HG03064 (cell line): ENCODE measurements around the gene ATOH8.
"Not testable (repeated sequence)": the region's sequence is repeated elsewhere in the genome, so short reads cannot be mapped to it uniquely, and the experiment has no call there.

Source experiments
- ATAC-seq: cut with Tn5 transposase; IDR thresholded peaks from one replicate; pipeline ENCODE4 v1.9.1; 2021; ENCODE audit warnings: low read depth; ENCODE audit not compliant: unreplicated experiment

Gene ATOH8

GRCh38 chr2:85813211-85813981, 59.6 kb downstream of the ATOH8 start:
- ATAC-seq, result no peak

GRCh38 chr2:85813982-85814801, 60.4 kb downstream of the ATOH8 start:
- no peak for ATAC-seq

GRCh38 chr2:85814802-85815550, 61.2 kb downstream of the ATOH8 start:
- no peak for ATAC-seq

DNA sequence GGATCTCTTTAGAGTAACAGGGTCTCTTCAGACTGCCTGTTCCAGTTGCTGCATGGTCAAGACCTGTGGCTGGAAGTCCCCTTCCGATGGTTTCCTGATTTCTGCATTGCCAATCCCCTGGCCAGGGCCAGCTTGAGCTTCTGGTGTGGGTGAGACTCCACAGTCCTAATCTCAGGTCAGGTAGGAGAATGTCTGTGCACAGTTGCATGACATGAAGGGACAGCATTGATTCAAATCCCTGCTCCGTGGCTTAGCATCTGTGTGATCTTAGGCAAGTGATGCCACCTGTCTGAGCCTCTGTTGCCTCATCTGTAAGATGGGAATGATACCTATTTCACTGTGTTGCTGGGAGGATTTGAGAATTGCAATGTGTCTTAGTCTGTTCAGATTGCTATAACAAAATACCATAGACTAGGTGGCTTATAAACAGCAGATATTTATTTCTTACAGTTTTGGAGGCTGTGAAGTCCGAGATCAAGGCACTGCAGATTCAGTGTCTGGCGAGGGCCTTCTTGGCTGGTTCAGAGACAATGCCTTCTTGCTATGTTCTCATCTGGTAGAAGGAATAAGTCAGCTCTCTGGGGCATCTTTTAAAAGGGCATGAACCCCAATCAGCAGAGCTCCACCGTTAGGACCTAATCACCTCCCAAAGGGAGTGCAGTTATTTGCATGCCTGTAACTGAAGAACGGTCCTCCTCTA, 66.2 kb downstream of the ATOH8 start:
- no peak for ATAC-seq

DNA sequence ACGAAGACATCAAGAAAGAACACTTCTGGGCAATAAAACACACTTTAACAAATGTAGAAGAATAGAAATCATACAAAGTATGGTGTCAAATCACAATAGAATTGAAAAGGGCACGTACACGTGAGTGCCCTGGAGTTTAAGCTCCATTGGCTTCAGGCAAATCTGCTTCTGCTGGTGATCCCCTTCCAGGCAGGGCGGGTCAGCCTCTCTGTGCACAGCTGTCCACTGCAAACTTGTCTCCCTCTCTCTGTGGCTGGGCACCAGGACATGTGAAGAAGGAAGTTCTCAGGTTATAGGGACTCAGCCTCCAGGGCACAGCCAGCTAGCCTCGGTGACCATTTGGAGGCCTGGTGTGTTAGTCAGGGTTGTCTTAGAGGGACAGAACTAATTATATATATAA, 69.0 kb downstream of the ATOH8 start:
- no peak for ATAC-seq

- ATAC-seq, result no peak
Measured at GRCh38 chr2:85823951-85824350, 70.2 kb downstream of the ATOH8 start.

GRCh38 chr2:85826990-85827878, 73.4 kb downstream of the ATOH8 start:
- no peak for ATAC-seq

DNA sequence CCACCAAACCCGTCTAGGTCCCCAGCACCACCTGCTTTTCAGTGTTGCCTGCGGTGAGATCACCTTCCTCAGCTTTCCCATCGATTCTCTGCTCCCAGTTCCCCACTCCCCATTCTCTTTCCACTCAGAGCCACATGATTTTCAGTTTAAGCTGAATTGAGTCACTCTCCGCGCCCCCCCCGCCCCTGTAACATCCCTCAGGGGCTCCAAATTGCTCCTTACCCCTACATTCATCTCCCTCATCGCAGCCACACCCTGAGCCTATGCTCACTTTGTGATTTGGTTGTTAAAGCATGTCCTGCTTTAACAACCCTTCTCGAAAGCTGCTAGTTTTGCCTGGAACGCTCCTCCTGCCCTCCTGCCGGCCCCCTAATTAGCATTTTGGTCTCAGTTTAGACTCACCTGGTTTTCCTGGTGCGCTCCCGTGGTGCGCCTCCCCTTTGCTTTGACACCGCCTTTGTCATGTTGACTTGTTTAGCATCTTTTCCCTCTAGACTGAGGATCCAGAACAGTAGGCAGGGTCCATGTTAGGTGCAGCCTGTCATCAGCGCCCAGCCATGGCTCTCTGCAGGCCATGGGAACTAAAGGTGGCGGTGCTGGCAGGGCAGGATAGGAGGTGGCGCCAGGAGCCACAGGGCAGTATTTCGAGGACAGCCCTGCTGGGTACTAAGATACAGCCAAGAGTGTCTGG, 74.2 kb downstream of the ATOH8 start:
- ATAC-seq, result no peak

- ATAC-seq, result no peak
Measured at GRCh38 chr2:85828725-85829124, 74.9 kb downstream of the ATOH8 start.

DNA sequence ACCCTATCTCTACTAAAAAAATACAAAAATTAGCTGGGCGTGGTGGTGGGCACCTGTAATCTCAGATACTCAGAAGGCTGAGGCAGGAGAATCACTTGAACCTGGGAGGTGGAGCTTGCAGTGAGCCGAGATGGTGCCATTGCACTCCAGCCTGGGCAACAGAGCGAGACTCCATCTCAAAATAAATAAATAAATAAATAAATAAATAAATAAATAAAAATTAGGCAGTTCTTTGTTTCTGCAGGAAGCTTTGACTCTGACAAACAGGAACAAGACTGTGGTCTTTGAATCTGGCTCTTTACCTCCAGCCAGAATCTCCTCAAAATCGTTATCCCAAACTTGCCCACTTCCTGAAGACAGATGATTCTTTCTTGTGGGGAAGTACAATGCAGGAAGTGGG, 75.6 kb downstream of the ATOH8 start:
- ATAC-seq, result not testable (repeated sequence)

- no peak for ATAC-seq
Measured at GRCh38 chr2:85830645-85831044, 76.9 kb downstream of the ATOH8 start.

- ATAC-seq, result no peak
Measured at GRCh38 chr2:85831735-85832134, 77.9 kb downstream of the ATOH8 start.

DNA sequence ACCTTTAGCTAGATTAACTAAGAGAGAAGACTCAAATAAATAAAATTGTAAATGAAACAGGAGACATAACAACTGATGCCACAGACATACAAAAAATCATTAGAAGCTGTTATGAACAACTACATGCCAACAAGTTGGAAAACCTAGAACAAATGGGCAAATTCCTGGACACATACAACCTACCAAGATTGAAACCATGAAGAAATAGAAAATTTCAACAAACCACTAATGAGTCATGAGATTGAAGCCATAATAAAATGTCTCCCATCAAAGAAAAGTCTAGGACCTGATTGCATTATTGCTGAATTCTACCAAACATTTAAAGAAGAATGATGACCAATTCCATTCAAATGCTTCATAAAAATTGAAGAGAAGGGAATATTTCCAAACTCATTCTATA, 80.7 kb downstream of the ATOH8 start:
- ATAC-seq, result no peak
